IgD-negative memory B cell (primary cell): ENCODE measurements around the gene MXD4. TPM values are rescaled to one million over a fixed set of nuclear protein-coding genes. Genes with fewer than 3 reads are reported as not detected.
A peak's percentile ranks its signal among the peaks of the same experiment; 100 is the strongest.

Source experiments
- H3K27ac Mint-ChIP-seq, 3 donors: one replicate each; pipeline ENCODE4 v1.8.0; 2020 to 2022; ENCODE audit warnings: mild to moderate bottlenecking in 3 of 3, mixed read lengths in 3 of 3, moderate library complexity in 1 of 3
- H3K27me3 Mint-ChIP-seq: one replicate; pipeline ENCODE4 v1.8.0; 2021; ENCODE audit warnings: mixed read lengths
- H3K36me3 Mint-ChIP-seq: one replicate; pipeline ENCODE4 v1.8.0; 2020; ENCODE audit warnings: mild to moderate bottlenecking, mixed read lengths
- H3K4me1 Mint-ChIP-seq, 3 donors: one replicate each; pipeline ENCODE4 v1.8.0; 2020 to 2022; ENCODE audit warnings: mixed read lengths in 3 of 3, mild to moderate bottlenecking in 1 of 3
- H3K4me3 Mint-ChIP-seq, 4 donors: one replicate each; pipeline ENCODE4 v1.8.0; 2020 to 2022; ENCODE audit warnings: mild to moderate bottlenecking in 4 of 4, mixed read lengths in 4 of 4, moderate library complexity in 3 of 4
- H3K9me3 Mint-ChIP-seq, 3 donors: one replicate each; pipeline ENCODE4 v1.8.0; 2020 to 2021; ENCODE audit warnings: mixed read lengths in 3 of 3, mild to moderate bottlenecking in 1 of 3
- polyA plus RNA-seq: library from polyadenylated mRNA; unstranded; fragments of 300-500 nt; fragmentation: Illumina TruSeq; gene quantifications from one replicate; pipeline ENCODE4 v1.2.3, GENCODE V29; 2021

The MXD4 gene
- polyA plus RNA-seq, 1 donor from 2014 or later = 31.1 TPM

GRCh38 chr4:2248821-2249261 is 13.1 kb downstream of the MXD4 start:
- Mint-ChIP-seq H3K9me3 (no peaks in the 10 kb centered on the region), H3K4me3 (no peak overlapping the region), H3K36me3 (no peaks in the 10 kb centered on the region), H3K4me1 (peaks cover 2 to 9% (median 6%) of the 10 kb centered on the region in 3 donors), H3K27ac (peak overlapping the region in 1 of 3 donors; percentile 73), H3K27me3 (no peaks in the 10 kb centered on the region)

- H3K4me1 Mint-ChIP-seq = peaks cover 7 to 15% (median 11%) of the 10 kb centered on the region in 3 donors
- no peaks in the 10 kb centered on the region for H3K36me3 Mint-ChIP-seq
- no peaks in the 10 kb centered on the region for H3K27me3 Mint-ChIP-seq
- H3K9me3 Mint-ChIP-seq = no peaks in the 10 kb centered on the region
- H3K27ac Mint-ChIP-seq = peak overlapping the region in 1 of 3 donors; percentile 73
- no peak overlapping the region for H3K4me3 Mint-ChIP-seq
Observed at GRCh38 chr4:2248044-2248780, 13.7 kb downstream of the MXD4 start.

GRCh38 chr4:2247128-2248043 is 14.5 kb downstream of the MXD4 start:
- Mint-ChIP-seq H3K9me3 (no peaks in the 10 kb centered on the region), H3K36me3 (no peaks in the 10 kb centered on the region), H3K27ac (no peak overlapping the region), H3K4me3 (no peak overlapping the region), H3K4me1 (peaks cover 7 to 16% (median 11%) of the 10 kb centered on the region in 3 donors), H3K27me3 (no peaks in the 10 kb centered on the region)

- H3K36me3 Mint-ChIP-seq = no peaks in the 10 kb centered on the region
- no peaks in the 10 kb centered on the region for H3K9me3 Mint-ChIP-seq
- H3K4me1 Mint-ChIP-seq = peaks cover 7 to 16% (median 11%) of the 10 kb centered on the region in 3 donors
- H3K4me3 Mint-ChIP-seq = no peak overlapping the region
- no peak overlapping the region for H3K27ac Mint-ChIP-seq
- no peaks in the 10 kb centered on the region for H3K27me3 Mint-ChIP-seq
Observed at GRCh38 chr4:2246384-2247127, 15.4 kb downstream of the MXD4 start.

GRCh38 chr4:2245787-2246275 is 16.1 kb downstream of the MXD4 start:
- Mint-ChIP-seq H3K4me3 (no peak overlapping the region), H3K4me1 (peaks cover 7 to 21% (median 14%) of the 10 kb centered on the region in 3 donors)

GRCh38 chr4:2245057-2245786 is 16.7 kb downstream of the MXD4 start:
- H3K4me1 Mint-ChIP-seq = peaks cover 11 to 27% (median 20%) of the 10 kb centered on the region in 3 donors
- H3K9me3 Mint-ChIP-seq = no peaks in the 10 kb centered on the region
- no peak overlapping the region for H3K4me3 Mint-ChIP-seq
- H3K27me3 Mint-ChIP-seq = no peaks in the 10 kb centered on the region
- no peaks in the 10 kb centered on the region for H3K36me3 Mint-ChIP-seq
- H3K27ac Mint-ChIP-seq = peak overlapping the region in 2 of 3 donors; percentile 26 to 50

More at GRCh38 chr4:2245787-2246275, 16.1 kb downstream of the MXD4 start:
- Mint-ChIP-seq H3K36me3 (no peaks in the 10 kb centered on the region), H3K27ac (peak overlapping the region in 1 of 3 donors; percentile 26), H3K27me3 (no peaks in the 10 kb centered on the region), H3K9me3 (no peaks in the 10 kb centered on the region)

GRCh38 chr4:2243681-2244380 is 18.1 kb downstream of the MXD4 start:
- no peaks in the 10 kb centered on the region for H3K27me3 Mint-ChIP-seq
- H3K36me3 Mint-ChIP-seq = peaks cover under 1% of the 10 kb centered on the region
- peak overlapping the region; percentile 73 to 89 (median 77) for H3K27ac Mint-ChIP-seq
- H3K4me3 Mint-ChIP-seq = peak overlapping the region in 1 of 4 donors; percentile 48
- H3K4me1 Mint-ChIP-seq = peaks cover 22 to 39% (median 31%) of the 10 kb centered on the region in 3 donors
- H3K9me3 Mint-ChIP-seq = no peaks in the 10 kb centered on the region

GRCh38 chr4:2241410-2242353 is 20.2 kb downstream of the MXD4 start, which contains the start of the genes HAUS3 and POLN:
Gene HAUS3 (minus strand): TSS chr4:2242121. CDS start chr4:2240946, 1,175 bp downstream.
Gene POLN (minus strand): TSS chr4:2242121. CDS start chr4:2229231, 12,890 bp downstream.
- H3K4me3 Mint-ChIP-seq = peak within 1 kb of the TSS; percentile 91 to 96 (median 94)
- H3K4me1 Mint-ChIP-seq = peaks cover 29 to 48% (median 43%) of the 10 kb centered on the region in 3 donors
- H3K36me3 Mint-ChIP-seq = peaks cover 7% of the 10 kb centered on the region
- H3K27ac Mint-ChIP-seq = peak within 1 kb of the TSS; percentile 69 to 92 (median 89)
- H3K27me3 Mint-ChIP-seq = no peaks in the 10 kb centered on the region
- no peaks in the 10 kb centered on the region for H3K9me3 Mint-ChIP-seq

- peak overlapping the region; percentile 91 to 96 (median 94) for H3K4me3 Mint-ChIP-seq
- H3K27ac Mint-ChIP-seq = peak overlapping the region; percentile 69 to 92 (median 88)
- peaks cover 29 to 48% (median 45%) of the 10 kb centered on the region in 3 donors for H3K4me1 Mint-ChIP-seq
- no peaks in the 10 kb centered on the region for H3K27me3 Mint-ChIP-seq
- H3K36me3 Mint-ChIP-seq = peaks cover 7% of the 10 kb centered on the region
- H3K9me3 Mint-ChIP-seq = no peaks in the 10 kb centered on the region
Observed at GRCh38 chr4:2241003-2241402, 20.9 kb downstream of the MXD4 start.

- Mint-ChIP-seq H3K27ac (peak overlapping the region in 1 of 3 donors; percentile 61), H3K36me3 (peaks cover 8% of the 10 kb centered on the region), H3K4me1 (peaks cover 28 to 50% (median 40%) of the 10 kb centered on the region in 3 donors), H3K4me3 (peak overlapping the region in 2 of 4 donors; percentile 30 to 40), H3K27me3 (no peaks in the 10 kb centered on the region), H3K9me3 (no peaks in the 10 kb centered on the region)
Observed at GRCh38 chr4:2236944-2237666, 24.8 kb downstream of the MXD4 start.

- Mint-ChIP-seq H3K4me3 (no peak overlapping the region), H3K27ac (no peak overlapping the region), H3K9me3 (no peaks in the 10 kb centered on the region), H3K27me3 (no peaks in the 10 kb centered on the region), H3K4me1 (peaks cover 6 to 17% (median 6%) of the 10 kb centered on the region in 3 donors), H3K36me3 (peaks cover 2% of the 10 kb centered on the region)
Observed at GRCh38 chr4:2231082-2231481, 30.8 kb downstream of the MXD4 start.

GRCh38 chr4:2226261-2226660 is 35.6 kb downstream of the MXD4 start:
- H3K27ac Mint-ChIP-seq = no peak overlapping the region
- peaks cover 1% of the 10 kb centered on the region for H3K36me3 Mint-ChIP-seq
- no peaks in the 10 kb centered on the region for H3K9me3 Mint-ChIP-seq
- no peak overlapping the region for H3K4me3 Mint-ChIP-seq
- no peaks in the 10 kb centered on the region for H3K4me1 Mint-ChIP-seq
- H3K27me3 Mint-ChIP-seq = no peaks in the 10 kb centered on the region
